Immature natural killer cell (primary cell): Measurements from ENCODE around the gene REPS2. TPM values are rescaled to one million over a fixed set of nuclear protein-coding genes. Genes with fewer than 3 reads are reported as not detected.
"Not testable (repeated sequence)": the region's sequence is repeated elsewhere in the genome, so short reads cannot be mapped to it uniquely, and the experiment has no call there.

Experiments
- DNase-seq, 3 donors: peaks; one replicate each; pipeline ENCODE4 v3.0.0; 2022; ENCODE audit warnings: mixed read lengths in 1 of 3
- H3K27ac Mint-ChIP-seq, 6 donors: one replicate each; pipeline ENCODE4 v1.8.0; 2020; ENCODE audit warnings: mixed read lengths in 6 of 6, mild to moderate bottlenecking in 5 of 6, inconsistent platforms in 4 of 6, moderate library complexity in 3 of 6
- H3K27me3 Mint-ChIP-seq, 3 donors: one replicate each; pipeline ENCODE4 v1.8.0; 2020 to 2021; ENCODE audit warnings: low read depth in 3 of 3, mild to moderate bottlenecking in 3 of 3, mixed read lengths in 3 of 3, moderate library complexity in 3 of 3, inconsistent platforms in 1 of 3
- H3K36me3 Mint-ChIP-seq, 3 donors: one replicate each; pipeline ENCODE4 v1.8.0; 2020; ENCODE audit warnings: mixed read lengths in 3 of 3, inconsistent platforms in 2 of 3, mild to moderate bottlenecking in 2 of 3
- H3K4me1 Mint-ChIP-seq, 2 donors: one replicate each; pipeline ENCODE4 v1.8.0; 2020; ENCODE audit warnings: inconsistent platforms in 2 of 2, mild to moderate bottlenecking in 2 of 2, mixed read lengths in 2 of 2, moderate library complexity in 1 of 2
- H3K4me3 Mint-ChIP-seq, 5 donors: one replicate each; pipeline ENCODE4 v1.8.0; 2020; ENCODE audit warnings: mild to moderate bottlenecking in 5 of 5, mixed read lengths in 5 of 5, inconsistent platforms in 3 of 5, moderate library complexity in 3 of 5
- H3K9me3 Mint-ChIP-seq, 6 donors: one replicate each; pipeline ENCODE4 v1.8.0; 2020; ENCODE audit warnings: mild to moderate bottlenecking in 6 of 6, mixed read lengths in 6 of 6, inconsistent platforms in 4 of 6, moderate library complexity in 3 of 6
- polyA plus RNA-seq, 3 donors: library from polyadenylated mRNA; unstranded; fragments of 300-500 nt; fragmentation: Illumina TruSeq; gene quantifications; one replicate each; pipeline ENCODE4 v1.2.3, GENCODE V29; 2021

The REPS2 gene
- polyA plus RNA-seq, 3 donors from 2014 or later, result 0.03 to 0.71 TPM; not detected in 1

- peaks cover 0 to 5% (median 0%) of the 10 kb centered on the region in 6 donors for H3K9me3 Mint-ChIP-seq
- H3K4me1 Mint-ChIP-seq, result no peaks in the 10 kb centered on the region
- H3K27ac Mint-ChIP-seq, result no peak overlapping the region
- peaks cover 0 to 22% (median 2%) of the 10 kb centered on the region in 3 donors for H3K27me3 Mint-ChIP-seq
- peaks cover 0 to 3% (median 0%) of the 10 kb centered on the region in 3 donors for H3K36me3 Mint-ChIP-seq
- H3K4me3 Mint-ChIP-seq, result no peak overlapping the region
- no peak for DNase-seq
These were observed 14.4 kb upstream of the REPS2 start for GRCh38 chrX:16931855-16932575.

DNA sequence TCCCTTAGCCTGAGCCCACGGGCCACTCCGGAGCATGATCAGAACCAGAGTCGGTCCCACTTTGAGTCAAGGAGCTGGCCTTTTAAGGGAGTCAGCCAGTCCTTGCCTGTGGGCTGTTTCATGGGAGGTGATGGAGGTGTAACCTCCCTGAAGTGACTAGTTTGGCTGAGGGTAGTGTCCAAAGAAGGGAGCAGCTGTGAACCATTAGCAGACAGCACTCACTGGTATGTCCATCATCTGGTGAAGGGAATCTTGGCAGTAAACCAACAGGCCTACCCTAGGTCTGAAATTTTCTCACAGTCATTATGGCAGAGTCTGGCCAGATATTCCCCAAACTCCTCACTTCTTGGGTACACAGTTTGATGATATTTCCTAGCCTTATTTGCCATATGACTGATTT lies 12.3 kb upstream of the REPS2 start:
- H3K4me1 Mint-ChIP-seq, result no peaks in the 10 kb centered on the region
- DNase-seq, result no peak
- H3K27ac Mint-ChIP-seq, result no peak overlapping the region
- H3K4me3 Mint-ChIP-seq, result no peak overlapping the region
- peaks cover 0 to 3% (median 0%) of the 10 kb centered on the region in 3 donors for H3K36me3 Mint-ChIP-seq
- peaks cover 0 to 8% (median 2%) of the 10 kb centered on the region in 6 donors for H3K9me3 Mint-ChIP-seq
- peaks cover 0 to 13% (median 0%) of the 10 kb centered on the region in 3 donors for H3K27me3 Mint-ChIP-seq

GRCh38 chrX:16946971-16947562 lies 609 bp downstream of the REPS2 start:
- Mint-ChIP-seq H3K4me1 (peaks cover 5 to 9% of the 10 kb centered on the region in 2 donors), H3K4me3 (peak overlapping the region; percentile 80 to 87 (median 85)), H3K27ac (peak overlapping the region in 5 of 6 donors; percentile 30 to 79 (median 76)), H3K27me3 (peaks cover 0 to 10% (median 6%) of the 10 kb centered on the region in 3 donors), H3K9me3 (peaks cover 0 to 4% (median 0%) of the 10 kb centered on the region in 6 donors), H3K36me3 (no peaks in the 10 kb centered on the region)
- DNase-seq, result peak; percentile 1 to 5 (median 3)

DNA sequence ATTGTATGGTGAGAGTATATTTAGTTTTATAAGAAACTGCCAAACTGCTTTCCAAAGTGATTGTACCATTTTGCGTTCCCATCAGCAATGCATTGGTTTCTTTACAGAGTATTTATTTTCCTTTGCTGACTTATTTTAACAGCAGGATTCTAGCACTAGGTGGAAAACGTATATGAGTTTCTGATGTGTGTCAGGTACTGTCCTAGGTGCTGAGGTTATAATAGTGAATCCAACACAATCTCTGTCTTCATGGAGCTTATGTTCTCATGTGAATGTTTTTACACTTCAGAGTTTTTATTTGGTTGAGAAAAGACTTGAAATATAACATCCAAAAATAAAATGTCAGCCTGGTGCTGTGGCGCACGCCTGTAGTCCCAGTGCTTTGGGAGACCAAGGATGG lies 4.0 kb downstream of the REPS2 start:
- H3K36me3 Mint-ChIP-seq, result no peaks in the 10 kb centered on the region
- DNase-seq, result no peak
- no peak overlapping the region for H3K27ac Mint-ChIP-seq
- peaks cover 0 to 4% (median 0%) of the 10 kb centered on the region in 6 donors for H3K9me3 Mint-ChIP-seq
- no peak overlapping the region for H3K4me3 Mint-ChIP-seq
- H3K27me3 Mint-ChIP-seq, result peaks cover 0 to 16% (median 4%) of the 10 kb centered on the region in 3 donors
- peaks cover 5 to 9% of the 10 kb centered on the region in 2 donors for H3K4me1 Mint-ChIP-seq

- no peak overlapping the region for H3K4me3 Mint-ChIP-seq
- H3K36me3 Mint-ChIP-seq, result no peaks in the 10 kb centered on the region
- DNase-seq, result no peak
- no peaks in the 10 kb centered on the region for H3K9me3 Mint-ChIP-seq
- no peaks in the 10 kb centered on the region for H3K4me1 Mint-ChIP-seq
- no peak overlapping the region for H3K27ac Mint-ChIP-seq
- peaks cover 0 to 27% (median 8%) of the 10 kb centered on the region in 3 donors for H3K27me3 Mint-ChIP-seq
These were observed 7.3 kb downstream of the REPS2 start for GRCh38 chrX:16953606-16954211.

DNA sequence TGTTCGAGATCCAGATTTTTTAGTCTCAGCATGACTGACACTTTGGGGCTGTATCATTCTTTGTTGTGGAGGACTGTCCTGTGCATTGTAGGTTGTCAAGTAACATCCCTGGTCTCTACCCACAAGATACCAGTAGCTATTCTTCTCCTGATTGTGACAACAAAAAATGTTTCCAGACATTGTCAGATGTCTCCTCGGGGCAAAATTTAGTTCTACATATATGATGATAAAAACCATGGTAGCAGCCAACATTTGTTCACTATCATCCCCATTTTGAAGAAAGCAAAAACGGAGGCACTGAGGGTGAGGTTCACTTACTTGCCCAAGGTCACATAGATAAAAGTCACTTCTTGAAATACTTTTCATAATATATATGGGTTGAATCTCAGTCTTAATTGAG lies 11.3 kb downstream of the REPS2 start:
- Mint-ChIP-seq H3K4me1 (no peaks in the 10 kb centered on the region), H3K4me3 (no peak overlapping the region), H3K27me3 (peaks cover 0 to 35% (median 4%) of the 10 kb centered on the region in 3 donors), H3K36me3 (no peaks in the 10 kb centered on the region), H3K9me3 (no peaks in the 10 kb centered on the region), H3K27ac (no peak overlapping the region)
- DNase-seq, result no peak

DNA sequence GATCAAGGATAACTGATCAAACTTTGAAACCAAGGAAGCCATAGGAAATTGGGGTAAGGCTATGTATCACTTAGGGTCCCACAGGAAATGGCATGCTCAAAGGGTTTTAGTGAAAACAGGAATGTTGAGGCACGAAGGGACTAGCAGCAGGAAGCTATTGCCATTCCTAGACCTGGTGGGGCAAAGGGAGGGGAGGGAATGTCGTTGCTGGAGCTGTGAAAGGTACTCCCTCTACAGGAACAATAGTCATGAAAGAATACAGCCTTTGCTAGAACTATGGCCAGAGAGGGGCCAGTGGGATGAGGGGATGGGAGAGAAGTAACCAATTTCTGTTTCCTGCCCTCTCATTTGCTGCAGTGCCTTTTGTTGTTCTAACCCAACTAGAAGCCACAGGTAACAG lies 11.9 kb downstream of the REPS2 start:
- no peak overlapping the region for H3K27ac Mint-ChIP-seq

GRCh38 chrX:16962661-16963060 lies 16.2 kb downstream of the REPS2 start:
- H3K4me3 Mint-ChIP-seq, H3K9me3 Mint-ChIP-seq, H3K36me3 Mint-ChIP-seq, H3K27ac Mint-ChIP-seq, H3K4me1 Mint-ChIP-seq, DNase-seq: not testable (repeated sequence)
- peaks cover 0 to 16% (median 2%) of the 10 kb centered on the region in 3 donors for H3K27me3 Mint-ChIP-seq

More for the DNA sequence above, 11.9 kb downstream of the REPS2 start:
- no peak overlapping the region for H3K4me3 Mint-ChIP-seq
- H3K4me1 Mint-ChIP-seq, result no peaks in the 10 kb centered on the region
- no peak for DNase-seq
- peaks cover 0 to 35% (median 4%) of the 10 kb centered on the region in 3 donors for H3K27me3 Mint-ChIP-seq
- H3K36me3 Mint-ChIP-seq, result no peaks in the 10 kb centered on the region
- no peaks in the 10 kb centered on the region for H3K9me3 Mint-ChIP-seq

DNA sequence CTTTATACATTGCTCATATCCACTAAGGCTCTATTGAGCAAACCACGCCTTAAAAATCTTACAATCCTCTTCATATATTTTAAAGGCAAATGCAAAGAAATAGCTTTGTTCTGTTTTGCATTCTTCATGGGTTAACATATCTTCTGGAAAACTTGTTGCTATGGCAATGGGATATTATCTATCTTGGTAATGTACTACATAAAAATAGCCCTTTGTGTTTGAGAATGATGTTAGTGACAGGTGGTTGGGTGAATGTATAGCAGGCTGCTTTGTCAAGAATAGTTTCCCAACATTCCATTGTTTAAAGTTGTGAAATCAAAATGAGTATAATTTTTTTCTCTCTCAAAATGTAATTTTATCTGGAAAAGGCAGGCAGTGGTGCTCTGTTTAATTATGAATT lies 16.8 kb downstream of the REPS2 start:
- Mint-ChIP-seq H3K9me3 (no peaks in the 10 kb centered on the region), H3K36me3 (no peaks in the 10 kb centered on the region), H3K4me1 (no peaks in the 10 kb centered on the region), H3K4me3 (no peak overlapping the region), H3K27me3 (peaks cover 0 to 11% (median 2%) of the 10 kb centered on the region in 3 donors), H3K27ac (no peak overlapping the region)
- no peak for DNase-seq

- not testable (repeated sequence) for H3K4me3 Mint-ChIP-seq, H3K9me3 Mint-ChIP-seq, H3K4me1 Mint-ChIP-seq, H3K36me3 Mint-ChIP-seq, DNase-seq, H3K27ac Mint-ChIP-seq, H3K27me3 Mint-ChIP-seq
These were observed 18.5 kb downstream of the REPS2 start for GRCh38 chrX:16964976-16965375.

GRCh38 chrX:16966752-16967448 lies 20.4 kb downstream of the REPS2 start:
- Mint-ChIP-seq H3K4me3 (no peak overlapping the region), H3K27ac (no peak overlapping the region), H3K9me3 (no peaks in the 10 kb centered on the region), H3K36me3 (no peaks in the 10 kb centered on the region), H3K27me3 (peaks cover 0 to 2% (median 0%) of the 10 kb centered on the region in 3 donors), H3K4me1 (no peaks in the 10 kb centered on the region)
- DNase-seq, result no peak

DNA sequence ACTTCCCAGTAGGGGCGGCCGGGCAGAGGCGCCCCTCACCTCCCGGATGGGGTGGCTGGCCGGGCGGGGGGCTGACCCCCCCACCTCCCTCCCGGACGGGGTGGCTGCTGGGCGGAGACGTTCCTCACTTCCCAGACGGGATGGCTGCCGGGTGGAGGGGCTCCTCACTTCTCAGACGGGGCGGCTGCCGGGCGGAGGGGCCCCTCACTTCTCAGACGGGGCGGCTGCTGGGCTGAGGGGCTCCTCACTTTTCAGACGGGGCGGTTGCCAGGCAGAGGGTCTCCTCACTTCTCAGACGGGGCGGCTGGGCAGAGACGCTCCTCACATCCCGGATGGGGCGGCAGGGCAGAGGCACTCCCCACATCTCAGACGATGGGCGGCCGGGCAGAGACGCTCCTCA lies 22.3 kb downstream of the REPS2 start:
- H3K36me3 Mint-ChIP-seq, H3K27me3 Mint-ChIP-seq, DNase-seq, H3K4me1 Mint-ChIP-seq, H3K27ac Mint-ChIP-seq, H3K9me3 Mint-ChIP-seq, H3K4me3 Mint-ChIP-seq: not testable (repeated sequence)

DNA sequence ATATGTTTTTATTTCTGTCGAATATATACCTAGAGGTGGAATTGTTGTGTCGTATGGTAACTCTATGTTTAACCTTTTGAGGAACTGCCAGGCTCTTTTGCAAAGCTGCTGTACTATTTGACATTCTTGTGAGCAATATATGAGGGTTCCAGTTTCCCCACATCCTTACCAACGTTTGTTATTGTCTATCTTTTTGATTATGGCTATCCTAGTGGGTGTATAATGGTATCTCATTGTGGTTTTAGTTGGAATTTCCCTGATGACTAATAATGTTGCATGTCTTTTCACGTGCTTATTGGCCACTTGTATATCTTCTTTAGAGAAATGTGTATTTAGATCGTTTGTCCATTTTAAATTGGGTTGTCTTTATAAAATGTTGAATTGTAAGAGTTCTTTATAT lies 24.5 kb downstream of the REPS2 start:
- no peaks in the 10 kb centered on the region for H3K4me1 Mint-ChIP-seq
- no peak overlapping the region for H3K4me3 Mint-ChIP-seq
- H3K36me3 Mint-ChIP-seq, result no peaks in the 10 kb centered on the region
- H3K27me3 Mint-ChIP-seq, result peaks cover 0 to 9% (median 2%) of the 10 kb centered on the region in 3 donors
- no peaks in the 10 kb centered on the region for H3K9me3 Mint-ChIP-seq
- no peak for DNase-seq
- no peak overlapping the region for H3K27ac Mint-ChIP-seq

- Mint-ChIP-seq H3K27me3 (peaks cover 0 to 9% (median 2%) of the 10 kb centered on the region in 3 donors), H3K9me3 (no peaks in the 10 kb centered on the region), H3K4me1 (no peaks in the 10 kb centered on the region), H3K36me3 (no peaks in the 10 kb centered on the region), H3K27ac (no peak overlapping the region), H3K4me3 (no peak overlapping the region)
- no peak for DNase-seq
These were observed 25.2 kb downstream of the REPS2 start for GRCh38 chrX:16971694-16972093.
